ENCODE measurements around the gene MRPL14. TPM values are rescaled to one million over a fixed set of nuclear protein-coding genes. Genes with fewer than 3 reads are reported as not detected.
A peak's percentile ranks its signal among the peaks of the same experiment; 100 is the strongest.

The MRPL14 gene
- 119 and 157 TPM in 2 replicates for total RNA-seq (2014; rRNA removed; shearing (Covaris generic); ENCODE audit: low replicate concordance)

DNA sequence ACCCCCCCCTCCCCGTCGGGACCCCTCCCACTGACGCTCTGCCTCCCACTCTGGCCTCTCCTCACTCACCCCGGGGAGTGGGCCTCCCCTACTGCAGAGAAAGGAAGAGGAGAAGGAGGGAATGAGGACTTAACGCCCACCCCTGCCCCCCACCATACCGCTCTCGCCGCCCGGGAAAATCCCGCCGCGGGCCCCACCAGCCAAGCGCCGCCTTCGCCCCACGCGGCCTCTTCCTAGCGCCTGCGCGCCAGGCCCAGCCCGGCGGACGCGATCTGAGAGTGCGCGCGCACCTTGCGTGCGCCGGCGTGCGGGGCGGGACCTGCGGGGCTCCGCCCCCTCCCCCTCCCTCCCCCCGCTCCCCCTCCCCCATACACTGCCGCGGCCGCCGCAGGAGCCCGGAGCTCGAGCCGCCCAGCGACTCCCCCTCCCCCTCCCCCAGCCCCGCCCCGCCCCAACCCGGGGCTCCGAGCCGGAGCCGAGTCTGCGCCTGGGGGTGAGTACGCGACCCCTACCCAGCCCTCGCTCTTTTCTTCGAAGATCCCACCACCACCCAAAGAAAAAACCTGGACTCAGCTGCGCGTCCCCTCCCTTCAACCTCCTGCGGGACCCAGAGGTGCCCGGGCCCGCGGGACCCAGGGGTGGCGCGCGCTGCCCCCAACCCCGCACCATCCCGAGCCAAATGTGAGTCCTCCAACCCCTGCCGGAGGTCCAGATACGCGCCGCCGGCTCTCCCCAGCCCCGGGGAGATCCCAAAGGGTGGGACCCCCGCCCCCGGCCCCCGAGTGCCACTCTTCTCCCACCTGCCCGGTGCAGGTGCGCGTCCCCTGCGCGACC lies at the start of gene MRPL14, which contains the start of gene TMEM63B:
Gene MRPL14 (minus strand): TSS at position 267 of the 834 bp plus-strand sequence. CDS start 10,841 bp downstream, outside the sequence.
Gene TMEM63B (plus strand): TSS at position 369 of the 834 bp plus-strand sequence. CDS start 7,031 bp downstream, outside the sequence.
- in situ Hi-C loops (cut with HindIII; ENCODE audit: low pct_unique_long_range_greater_than_20kb, low sequenced_read_pairs) = no loop called here
- peak; percentile 71 for DNase-seq (ENCODE audit: low read depth)

DNA sequence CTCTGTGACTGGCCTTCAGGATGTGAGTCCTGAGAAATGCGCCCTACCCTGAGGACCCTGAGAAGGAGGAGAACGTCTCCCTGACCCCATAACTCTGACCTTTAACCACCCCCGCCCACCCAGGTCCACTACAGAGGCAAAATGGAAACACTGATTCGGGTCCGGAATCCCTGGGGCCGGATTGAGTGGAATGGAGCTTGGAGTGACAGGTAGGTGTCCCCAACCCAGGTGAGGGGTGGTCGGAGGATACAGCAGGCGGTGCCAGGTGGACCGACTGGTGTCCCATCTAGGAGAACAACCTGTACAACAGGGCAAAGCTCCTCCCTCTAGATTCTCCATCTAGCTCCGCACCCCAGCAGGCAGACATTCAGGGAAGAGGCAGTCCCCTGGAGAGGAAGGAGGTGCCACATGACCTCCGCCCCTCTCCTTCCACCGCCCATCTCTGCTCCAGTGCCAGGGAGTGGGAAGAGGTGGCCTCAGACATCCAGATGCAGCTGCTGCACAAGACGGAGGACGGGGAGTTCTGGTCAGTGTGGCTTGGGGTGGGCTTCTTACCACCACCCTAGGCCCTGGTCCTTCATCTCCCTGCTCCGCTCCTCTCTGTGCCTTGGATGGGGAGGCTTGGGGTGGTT lies 49.0 kb upstream of the MRPL14 start:
- in situ Hi-C loops (cut with HindIII; ENCODE audit: low pct_unique_long_range_greater_than_20kb, low sequenced_read_pairs) = no loop called here
- no peak for DNase-seq (ENCODE audit: low read depth)

DNA sequence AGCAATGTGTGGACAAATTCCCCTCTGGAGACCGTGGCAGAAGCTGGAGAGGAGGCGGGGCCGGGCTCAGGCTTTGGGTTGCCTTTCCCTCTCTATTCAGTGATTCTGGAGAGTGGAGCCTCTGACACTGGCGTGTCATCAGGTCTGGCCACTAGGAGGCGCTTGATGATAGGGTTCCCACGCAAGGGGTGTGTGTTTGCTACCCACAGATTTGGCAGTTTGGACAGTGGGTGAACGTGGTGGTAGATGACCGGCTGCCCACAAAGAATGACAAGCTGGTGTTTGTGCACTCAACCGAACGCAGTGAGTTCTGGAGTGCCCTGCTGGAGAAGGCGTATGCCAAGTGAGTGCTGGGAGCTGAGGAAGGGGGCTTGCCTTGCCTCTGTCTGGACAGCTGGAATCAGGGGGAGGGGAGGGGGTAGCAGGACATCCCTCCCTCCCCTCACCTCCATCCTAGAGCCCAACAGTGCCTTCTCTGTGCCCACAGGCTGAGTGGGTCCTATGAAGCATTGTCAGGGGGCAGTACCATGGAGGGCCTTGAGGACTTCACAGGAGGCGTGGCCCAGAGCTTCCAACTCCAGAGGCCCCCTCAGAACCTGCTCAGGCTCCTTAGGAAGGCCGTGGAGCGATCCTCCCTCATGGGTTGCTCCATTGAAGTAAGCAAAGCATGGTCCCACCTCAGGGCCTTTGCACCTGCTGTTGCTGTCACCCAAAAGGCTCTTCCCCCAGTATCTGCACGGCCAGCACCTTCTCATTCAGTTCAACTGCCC lies 45.7 kb upstream of the MRPL14 start:
- peak; percentile 78 for DNase-seq (ENCODE audit: low read depth)
- in situ Hi-C loops (cut with HindIII; ENCODE audit: low pct_unique_long_range_greater_than_20kb, low sequenced_read_pairs) = no loop called here

DNA sequence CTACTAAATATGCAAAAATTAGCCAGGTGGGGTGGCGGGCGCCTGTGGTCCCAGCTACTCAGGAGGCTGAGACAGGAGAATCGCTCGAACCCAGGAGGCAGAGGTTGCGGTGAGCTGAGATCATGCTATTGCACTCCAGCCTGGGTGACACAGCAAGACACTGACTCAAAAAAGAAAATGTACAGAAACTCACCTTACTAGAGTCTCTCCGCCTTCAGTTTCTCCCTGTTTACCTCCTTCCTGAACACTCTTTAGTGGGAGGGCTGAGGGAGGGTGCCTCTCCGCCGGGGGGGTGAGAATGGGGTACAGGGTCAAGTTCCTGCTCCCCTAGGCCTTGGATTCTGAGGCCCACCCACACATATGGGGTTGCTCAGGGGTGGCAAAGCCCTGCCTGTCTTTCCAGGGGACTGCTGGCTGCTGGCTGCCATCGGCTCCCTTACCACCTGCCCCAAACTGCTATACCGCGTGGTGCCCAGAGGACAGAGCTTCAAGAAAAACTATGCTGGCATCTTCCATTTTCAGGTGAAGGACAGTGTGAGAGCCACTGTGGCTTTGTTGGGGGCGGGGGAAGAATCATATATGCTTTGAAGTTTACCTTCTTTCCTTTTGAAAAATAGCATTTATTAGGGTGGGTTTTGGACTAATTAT lies 44.8 kb upstream of the MRPL14 start:
- DNase-seq (ENCODE audit: low read depth) = no peak
- in situ Hi-C loops (cut with HindIII; ENCODE audit: low pct_unique_long_range_greater_than_20kb, low sequenced_read_pairs) = no loop called here

DNA sequence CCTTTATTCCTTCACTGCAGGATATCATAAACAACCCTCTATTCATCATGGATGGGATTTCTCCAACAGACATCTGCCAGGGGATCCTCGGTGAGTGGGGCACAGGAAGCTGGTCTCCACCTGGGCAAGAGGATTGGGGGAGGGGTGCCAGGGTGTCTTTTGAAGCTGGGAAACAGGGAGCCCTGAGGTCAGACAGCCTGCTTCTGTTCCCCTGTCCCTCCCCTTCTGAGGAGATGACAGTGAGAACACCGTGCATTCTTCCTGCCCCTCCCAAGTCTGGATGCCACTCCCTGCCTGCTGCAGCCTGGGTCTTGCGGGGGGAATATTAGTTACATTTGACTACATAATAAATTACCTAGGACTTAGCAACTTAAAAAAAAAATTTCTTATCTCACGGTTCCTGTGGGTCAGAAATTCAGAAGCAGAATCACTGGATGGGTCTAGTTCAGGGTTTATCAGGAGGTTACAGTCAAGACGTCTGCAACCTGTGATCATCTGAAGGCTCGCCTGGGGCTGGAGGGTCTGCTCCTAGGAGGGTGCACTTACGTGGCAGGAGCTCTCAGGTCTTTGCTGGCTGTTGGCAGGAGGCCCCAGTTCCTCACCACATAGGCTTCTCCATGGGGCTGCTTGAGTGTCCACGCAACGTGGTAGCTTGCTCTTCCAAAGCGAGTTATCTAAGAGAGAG lies 42.8 kb upstream of the MRPL14 start:
- no peak for DNase-seq (ENCODE audit: low read depth)
- in situ Hi-C loops (cut with HindIII; ENCODE audit: low pct_unique_long_range_greater_than_20kb, low sequenced_read_pairs) = no loop called here

DNA sequence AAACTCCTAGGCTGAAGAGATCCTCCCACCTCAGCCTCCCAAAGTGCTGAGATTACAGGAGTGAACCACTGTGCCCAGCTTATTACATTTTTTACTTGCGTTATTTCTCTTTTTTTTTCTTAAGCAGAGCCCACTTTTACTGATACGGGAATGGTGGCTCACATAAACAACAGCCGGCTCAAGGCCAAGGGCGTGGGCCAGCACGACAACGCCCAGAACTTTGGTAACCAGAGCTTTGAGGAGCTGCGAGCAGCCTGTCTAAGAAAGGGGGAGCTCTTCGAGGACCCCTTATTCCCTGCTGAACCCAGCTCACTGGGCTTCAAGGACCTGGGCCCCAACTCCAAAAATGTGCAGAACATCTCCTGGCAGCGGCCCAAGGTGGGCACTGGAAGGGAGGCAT lies 41.9 kb upstream of the MRPL14 start:
- no peak for DNase-seq (ENCODE audit: low read depth)
- in situ Hi-C loops (cut with HindIII; ENCODE audit: low pct_unique_long_range_greater_than_20kb, low sequenced_read_pairs) = no loop called here

DNA sequence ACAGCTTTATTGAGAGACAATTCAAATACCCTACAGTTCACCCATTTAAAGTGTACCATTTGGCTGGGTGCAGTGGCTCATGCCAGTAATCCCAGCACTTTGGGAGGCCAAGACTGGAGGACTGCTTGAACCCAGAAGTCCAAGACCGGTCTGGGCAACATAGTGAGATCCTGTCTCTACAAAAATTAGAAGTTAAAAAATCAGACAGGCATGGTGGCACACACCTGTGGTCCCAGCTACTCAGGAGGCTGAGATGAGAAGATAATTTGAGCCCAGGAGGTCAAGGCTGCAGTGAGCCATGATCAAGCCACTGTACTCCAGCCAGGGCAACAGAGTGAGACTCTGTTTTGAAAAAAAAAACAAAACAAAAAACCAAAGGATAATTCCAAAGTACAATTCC lies 40.3 kb upstream of the MRPL14 start:
- in situ Hi-C loops (cut with HindIII; ENCODE audit: low pct_unique_long_range_greater_than_20kb, low sequenced_read_pairs) = no loop called here

DNA sequence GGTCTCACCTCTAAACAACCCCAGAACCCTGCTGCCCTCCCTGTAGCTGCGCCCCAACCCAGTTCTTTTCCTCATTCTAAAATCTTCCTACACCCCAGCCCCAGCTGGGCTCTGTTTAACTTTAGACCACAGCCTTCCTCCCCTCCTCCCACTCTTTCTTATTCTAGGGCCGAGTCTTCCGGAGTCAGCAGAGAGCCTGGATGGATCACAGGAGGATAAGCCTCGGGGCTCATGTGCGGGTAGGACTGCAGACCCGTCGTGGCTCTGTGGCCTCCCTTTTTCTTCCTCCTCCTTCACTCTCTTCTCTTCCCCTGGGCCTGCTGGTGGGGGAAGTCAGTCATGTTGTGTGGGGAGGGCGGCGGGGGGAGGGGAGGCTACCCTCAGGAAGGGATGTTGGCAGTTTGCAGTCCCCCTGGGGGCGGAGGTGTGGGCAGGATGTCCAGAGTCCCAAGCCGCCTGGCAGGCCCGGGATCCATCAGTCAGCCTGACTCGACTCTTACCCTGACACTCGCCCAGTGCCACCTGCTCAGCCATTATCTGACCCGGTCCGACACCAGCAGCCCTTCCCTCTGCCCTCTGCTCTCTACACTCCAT lies 39.4 kb upstream of the MRPL14 start:
- in situ Hi-C loops (cut with HindIII; ENCODE audit: low pct_unique_long_range_greater_than_20kb, low sequenced_read_pairs) = no loop called here
- DNase-seq (ENCODE audit: low read depth) = no peak

More for the DNA sequence above, 40.3 kb upstream of the MRPL14 start:
- DNase-seq (ENCODE audit: low read depth) = no peak

DNA sequence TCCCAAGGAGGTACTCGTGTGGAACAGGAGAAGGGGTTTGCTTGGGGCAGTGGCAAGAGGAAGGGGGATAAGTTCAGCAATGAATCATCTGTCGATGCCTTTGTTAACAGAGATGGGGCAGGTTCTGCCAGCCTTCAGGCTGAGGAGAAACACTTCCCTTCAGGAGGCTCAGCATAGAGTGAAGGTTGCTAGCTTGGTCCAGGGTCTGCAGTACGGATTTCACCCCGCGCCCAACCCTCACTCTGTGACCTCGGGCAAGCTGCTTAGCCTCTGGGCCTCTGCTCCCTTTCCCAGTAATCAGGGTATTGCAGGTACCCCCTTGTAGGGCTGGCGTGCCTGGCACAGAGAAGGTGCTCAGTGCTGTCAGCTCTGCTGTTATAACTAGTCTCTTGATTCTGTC lies 38.9 kb upstream of the MRPL14 start:
- in situ Hi-C loops (cut with HindIII; ENCODE audit: low pct_unique_long_range_greater_than_20kb, low sequenced_read_pairs) = no loop called here

DNA sequence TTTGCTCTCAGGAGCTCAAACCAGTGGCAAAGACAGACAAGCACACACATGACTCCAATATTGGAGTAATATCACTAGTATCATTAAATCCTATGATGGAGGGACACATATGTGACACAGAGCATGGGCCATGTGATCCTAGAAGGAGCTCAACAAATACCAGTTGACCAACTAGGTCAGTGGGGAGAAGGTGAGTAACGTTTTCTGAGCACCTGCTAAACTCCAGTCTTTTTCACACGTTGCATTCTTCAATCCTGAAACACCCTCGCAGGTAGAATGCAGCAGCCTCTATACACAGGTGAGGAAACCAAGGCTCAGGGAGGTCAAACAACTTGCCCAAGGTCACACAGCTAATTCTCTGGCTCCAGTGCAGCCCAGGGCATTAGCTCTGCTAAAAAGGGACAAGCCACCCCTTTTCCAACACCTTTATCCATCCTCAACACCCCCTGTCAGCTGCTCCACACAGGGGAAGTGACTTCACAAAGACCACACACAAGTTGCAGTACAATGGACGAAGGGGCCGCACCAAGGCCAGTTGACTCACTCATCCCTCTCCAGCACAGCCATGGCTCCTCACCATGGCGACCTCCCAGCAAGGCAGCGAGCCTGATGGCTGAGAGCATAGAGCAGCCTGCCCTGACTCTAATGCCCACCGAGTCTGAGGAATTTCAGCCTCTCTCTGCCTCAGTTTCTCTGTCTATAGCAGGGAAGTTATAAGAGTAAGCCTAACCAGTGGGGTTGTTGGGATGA lies 35.8 kb upstream of the MRPL14 start:
- in situ Hi-C loops (cut with HindIII; ENCODE audit: low pct_unique_long_range_greater_than_20kb, low sequenced_read_pairs) = no loop called here
- no peak for DNase-seq (ENCODE audit: low read depth)

More for the DNA sequence above, 38.9 kb upstream of the MRPL14 start:
- no peak for DNase-seq (ENCODE audit: low read depth)

DNA sequence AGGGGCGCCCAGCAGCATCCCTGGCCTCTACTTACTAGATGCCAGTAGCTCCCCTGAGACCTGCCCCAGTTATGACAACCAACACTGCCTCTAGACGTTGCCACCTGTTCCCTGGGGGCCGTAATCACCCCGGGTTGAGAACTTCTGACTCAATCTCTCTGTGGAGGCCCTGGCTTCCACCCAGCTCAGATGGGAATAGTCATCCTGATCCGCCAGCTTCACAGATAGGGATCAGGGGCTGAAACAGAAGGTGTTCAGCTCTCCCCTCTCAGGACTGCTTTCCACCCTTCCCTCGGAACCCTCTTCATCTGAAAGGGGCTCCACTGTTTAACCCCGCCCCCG lies 34.7 kb upstream of the MRPL14 start:
- in situ Hi-C loops (cut with HindIII; ENCODE audit: low pct_unique_long_range_greater_than_20kb, low sequenced_read_pairs) = no loop called here
- DNase-seq (ENCODE audit: low read depth) = no peak

DNA sequence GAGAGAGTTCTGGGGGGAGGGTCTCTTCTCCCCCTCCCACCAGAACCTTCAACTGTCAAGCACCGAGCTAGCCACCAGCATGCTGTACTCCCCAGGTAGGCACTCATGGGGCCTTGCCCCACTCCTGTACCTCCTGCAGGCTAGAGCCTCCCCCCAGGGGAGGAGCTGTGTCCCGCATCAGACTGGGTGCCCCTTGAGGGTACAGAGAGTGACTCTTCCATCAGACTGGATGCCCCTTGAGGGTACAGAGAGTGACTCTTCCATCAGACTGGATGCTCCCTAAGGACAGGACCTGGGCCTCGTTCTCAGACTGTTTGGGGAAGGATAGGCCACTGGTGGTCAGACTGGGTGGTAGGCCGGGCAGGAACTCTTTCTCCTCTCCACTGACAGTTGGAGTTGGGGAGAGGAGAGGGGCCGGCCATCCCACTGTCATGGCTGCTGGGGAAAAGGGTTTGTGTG lies 31.5 kb upstream of the MRPL14 start, which contains the start of gene CAPN11:
Gene CAPN11 (plus strand): TSS at position 51 of the 459 bp plus-strand sequence. CDS start 29 bp downstream, at position 80.
- in situ Hi-C loops (cut with HindIII; ENCODE audit: low pct_unique_long_range_greater_than_20kb, low sequenced_read_pairs) = no loop called here

DNA sequence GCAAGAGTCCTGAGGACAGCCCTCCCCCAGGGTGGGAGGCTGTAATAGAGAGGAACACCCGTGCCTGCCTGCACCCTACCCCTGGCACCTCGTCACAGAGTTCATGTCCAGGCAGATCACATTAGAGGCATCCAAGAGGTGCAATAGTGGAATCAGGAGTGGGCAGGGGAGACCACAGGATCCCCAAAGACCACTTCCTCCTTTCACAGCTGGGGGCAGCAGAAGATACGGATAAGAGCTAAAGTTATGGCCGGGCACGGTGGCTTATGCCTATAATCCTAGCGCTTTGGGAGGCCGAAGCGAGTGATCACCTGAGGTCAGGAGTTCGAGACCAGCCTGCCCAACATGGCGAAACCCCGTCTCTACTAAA lies 29.9 kb upstream of the MRPL14 start:
- no peak for DNase-seq (ENCODE audit: low read depth)
- in situ Hi-C loops (cut with HindIII; ENCODE audit: low pct_unique_long_range_greater_than_20kb, low sequenced_read_pairs) = no loop called here

More for the DNA sequence above, 31.5 kb upstream of the MRPL14 start, which contains the start of gene CAPN11:
- no peak for DNase-seq (ENCODE audit: low read depth)

DNA sequence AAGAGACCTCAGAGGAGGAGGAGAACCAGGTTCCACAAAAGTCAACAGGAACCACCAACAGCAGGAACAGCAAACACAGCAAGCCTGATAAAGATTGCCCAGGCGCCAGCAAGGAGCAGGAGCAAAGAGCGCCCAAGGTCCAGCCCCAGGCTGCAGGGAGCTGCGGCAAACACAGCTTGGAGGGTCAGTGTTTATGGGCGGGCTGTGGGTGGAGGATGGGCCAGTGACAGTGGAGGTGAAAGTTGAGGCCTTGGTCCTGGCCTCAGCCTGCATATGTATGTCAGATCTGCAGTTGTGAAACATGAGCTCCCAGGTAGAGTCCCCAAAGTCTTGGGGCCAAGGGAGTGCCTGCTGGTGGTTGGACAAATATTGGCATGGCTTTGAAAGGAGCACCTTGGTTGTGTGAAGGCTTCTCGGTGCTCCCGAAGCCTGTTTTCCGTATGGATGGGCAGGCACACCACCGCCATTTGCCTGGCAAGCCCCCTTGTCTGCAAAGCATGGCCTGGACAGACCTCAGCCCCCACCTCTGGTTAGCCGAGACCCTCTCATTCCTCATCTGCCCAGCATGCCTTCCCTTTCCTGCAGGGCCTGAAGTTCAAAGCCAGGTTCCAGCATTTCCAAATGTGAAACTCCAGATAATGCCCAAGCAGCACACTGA lies 29.4 kb upstream of the MRPL14 start:
- in situ Hi-C loops (cut with HindIII; ENCODE audit: low pct_unique_long_range_greater_than_20kb, low sequenced_read_pairs) = no loop called here
- DNase-seq (ENCODE audit: low read depth) = no peak

DNA sequence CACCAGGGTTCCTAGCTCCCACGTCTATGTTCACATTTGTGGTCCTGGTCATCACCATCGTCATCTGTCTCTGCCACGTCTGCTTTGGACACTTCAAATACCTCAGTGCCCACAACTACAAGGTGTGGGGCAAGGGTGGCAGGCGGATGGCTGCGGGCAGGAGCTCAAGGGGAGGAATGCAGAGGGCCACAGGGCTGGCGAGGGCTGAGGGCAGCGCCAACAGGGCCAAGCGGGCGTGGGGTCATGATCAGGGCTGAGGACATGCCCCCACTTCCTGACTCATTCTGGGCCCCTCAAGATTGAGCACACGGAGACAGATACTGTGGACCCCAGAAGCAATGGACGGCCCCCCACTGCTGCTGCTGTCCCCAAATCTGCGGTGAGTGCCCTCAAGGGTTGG lies 26.8 kb upstream of the MRPL14 start:
- no peak for DNase-seq (ENCODE audit: low read depth)
- in situ Hi-C loops (cut with HindIII; ENCODE audit: low pct_unique_long_range_greater_than_20kb, low sequenced_read_pairs) = no loop called here

DNA sequence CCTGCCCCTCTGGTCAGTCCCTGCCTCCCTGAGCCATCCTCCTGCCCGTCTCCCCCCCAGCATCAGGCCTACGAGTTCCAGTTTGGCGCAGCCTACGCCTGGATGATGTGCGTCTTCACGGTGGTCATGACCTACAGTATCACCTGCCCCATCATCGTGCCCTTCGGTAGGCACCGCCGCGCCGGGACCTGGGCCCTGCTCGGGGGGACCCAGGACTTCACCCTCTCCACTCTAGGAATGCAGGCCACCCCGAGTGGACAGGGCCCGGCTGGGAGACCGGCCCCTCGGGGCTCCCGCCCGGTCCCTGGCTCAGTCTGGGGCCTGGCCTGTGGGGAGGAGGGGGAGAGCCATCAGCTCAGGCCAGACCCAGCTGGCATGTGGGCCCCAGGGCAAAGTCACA lies 25.3 kb upstream of the MRPL14 start:
- in situ Hi-C loops (cut with HindIII; ENCODE audit: low pct_unique_long_range_greater_than_20kb, low sequenced_read_pairs) = no loop called here
- DNase-seq (ENCODE audit: low read depth) = no peak
